Keratinocyte (primary cell): Measurements from ENCODE around the gene DOP1A. TPM values are rescaled to one million over a fixed set of nuclear protein-coding genes. Genes with fewer than 3 reads are reported as not detected.

Experiments used
- DNase-seq: peaks from one replicate; pipeline ENCODE4 v3.0.0-alpha.2; 2011; ENCODE audit warnings: low read depth, missing footprints, low spot score
- FAIRE-seq: peaks from 2 replicates; lab custom pipeline; 2011; peaks lifted over from hg19 to GRCh38; lab: Jason Lieb, UNC
- H2AFZ ChIP-seq: 2 replicates; pipeline ENCODE4 v1.6.0; 2012; ENCODE audit warnings: low read length, control low read depth, inconsistent platforms; ENCODE audit not compliant: control insufficient read depth
- H3K27ac ChIP-seq: 2 replicates; pipeline ENCODE4 v1.5.1; 2011; ENCODE audit warnings: low read length; ENCODE audit not compliant: control insufficient read depth, insufficient read depth
- H3K27me3 ChIP-seq: 3 replicates; pipeline ENCODE4 v1.6.0; 2011; ENCODE audit warnings: low read length; ENCODE audit not compliant: control insufficient read depth, insufficient read depth; ENCODE audit errors: extremely low read depth
- H3K36me3 ChIP-seq, 2 experiments: 2 replicates in 1 of 2; 3 replicates in 1 of 2; pipeline ENCODE4 v1.5.1; 2011; ENCODE audit warnings: low read length in 2 of 2, mild to moderate bottlenecking in 1 of 2; ENCODE audit not compliant: control insufficient read depth in 2 of 2, insufficient read depth in 2 of 2; ENCODE audit errors: extremely low read depth in 1 of 2
- H3K4me1 ChIP-seq: 3 replicates; pipeline ENCODE4 v1.5.1; 2011; ENCODE audit warnings: low read length; ENCODE audit not compliant: control insufficient read depth, insufficient read depth; ENCODE audit errors: extremely low read depth
- H3K4me2 ChIP-seq: 3 replicates; pipeline ENCODE4 v1.6.0; 2011; ENCODE audit warnings: low read depth, low read length; ENCODE audit not compliant: control insufficient read depth, insufficient read depth; ENCODE audit errors: extremely low read depth
- H3K4me3 ChIP-seq, 3 experiments: fragments of 200-600 bp in 1 of 3; sonication (generic) in 1 of 3; 2 replicates in 2 of 3; 3 replicates in 1 of 3; pipeline ENCODE4 v1.5.1; 2011 to 2016; ENCODE audit warnings: low read length in 3 of 3, mild to moderate bottlenecking in 3 of 3, control low read depth in 2 of 3, inconsistent platforms in 1 of 3, low read depth in 1 of 3, mixed read lengths in 1 of 3, mixed run types in 1 of 3, moderate library complexity in 1 of 3; ENCODE audit not compliant: control insufficient read depth in 2 of 3, insufficient read depth in 2 of 3; ENCODE audit errors: extremely low read depth in 1 of 3
- H3K79me2 ChIP-seq: 2 replicates; pipeline ENCODE4 v1.6.0; 2012; ENCODE audit warnings: low read length; ENCODE audit not compliant: control insufficient read depth, insufficient read depth
- H3K9ac ChIP-seq: 3 replicates; pipeline ENCODE4 v1.6.0; 2011; ENCODE audit warnings: low read length; ENCODE audit not compliant: control insufficient read depth, insufficient read depth; ENCODE audit errors: extremely low read depth
- H3K9me1 ChIP-seq: 3 replicates; pipeline ENCODE4 v1.6.0; 2011; ENCODE audit warnings: low read length; ENCODE audit not compliant: control insufficient read depth, insufficient read depth; ENCODE audit errors: extremely low read depth
- H3K9me3 ChIP-seq: 2 replicates; pipeline ENCODE4 v1.5.1; 2012; ENCODE audit warnings: low read depth, low read length; ENCODE audit not compliant: control insufficient read depth
- H4K20me1 ChIP-seq: 3 replicates; pipeline ENCODE4 v1.6.0; 2011; ENCODE audit warnings: low read length; ENCODE audit not compliant: control insufficient read depth, insufficient read depth; ENCODE audit errors: extremely low read depth
- EZH2 ChIP-seq: IDR thresholded peaks from one replicate; pipeline ENCODE4 v1.6.1; 2012; ENCODE audit warnings: inconsistent platforms, mild to moderate bottlenecking, low read length, moderate library complexity
- dilution Hi-C: fragments of 300-500 bp; cut with MboI; formaldehyde crosslinking; loops from one replicate; pipeline ENCODE4 v1.7.0; 2020; ENCODE audit warnings: low sequenced_read_pairs; ENCODE audit not compliant: extremely low pct_ligation_motif_present
- polyA plus RNA-seq, 5 experiments: library from polyadenylated mRNA; depleted of rRNA in 3 of 5; stranded (reverse) in 3 of 5; stranded (forward) in 1 of 5; unstranded in 1 of 5; fragments of >200 nt; gene quantifications; 1 replicate in 1 of 5; 2 replicates in 3 of 5; 3 replicates in 1 of 5; pipeline versions ENCODE4 v1.2.1 to v1.2.3, GENCODE V29; 2011 to 2012; ENCODE audit warnings: missing spikeins in 2 of 5, low read depth in 1 of 5, low replicate concordance in 1 of 5
- TF ChIP-seq, protein P1 (sequence below), 3 experiments: IDR thresholded peaks in 1 of 3; conservative IDR thresholded peaks in 1 of 3; optimal IDR thresholded peaks in 1 of 3; 2 replicates in 2 of 3; 3 replicates in 1 of 3; pipeline versions ENCODE3 to v1.5.1; 2011; ENCODE audit warnings: low read length in 3 of 3, mild to moderate bottlenecking in 3 of 3, moderate library complexity in 2 of 3, control low read depth in 1 of 3, inconsistent platforms in 1 of 3; ENCODE audit not compliant: insufficient read depth in 2 of 3; ENCODE audit errors: extremely low read depth in 1 of 3

Gene DOP1A
- polyA plus RNA-seq, 1 donor (not counting 4 experiments of a cell fraction or from before 2014, with no cell fraction given): 14.1 TPM

DNA sequence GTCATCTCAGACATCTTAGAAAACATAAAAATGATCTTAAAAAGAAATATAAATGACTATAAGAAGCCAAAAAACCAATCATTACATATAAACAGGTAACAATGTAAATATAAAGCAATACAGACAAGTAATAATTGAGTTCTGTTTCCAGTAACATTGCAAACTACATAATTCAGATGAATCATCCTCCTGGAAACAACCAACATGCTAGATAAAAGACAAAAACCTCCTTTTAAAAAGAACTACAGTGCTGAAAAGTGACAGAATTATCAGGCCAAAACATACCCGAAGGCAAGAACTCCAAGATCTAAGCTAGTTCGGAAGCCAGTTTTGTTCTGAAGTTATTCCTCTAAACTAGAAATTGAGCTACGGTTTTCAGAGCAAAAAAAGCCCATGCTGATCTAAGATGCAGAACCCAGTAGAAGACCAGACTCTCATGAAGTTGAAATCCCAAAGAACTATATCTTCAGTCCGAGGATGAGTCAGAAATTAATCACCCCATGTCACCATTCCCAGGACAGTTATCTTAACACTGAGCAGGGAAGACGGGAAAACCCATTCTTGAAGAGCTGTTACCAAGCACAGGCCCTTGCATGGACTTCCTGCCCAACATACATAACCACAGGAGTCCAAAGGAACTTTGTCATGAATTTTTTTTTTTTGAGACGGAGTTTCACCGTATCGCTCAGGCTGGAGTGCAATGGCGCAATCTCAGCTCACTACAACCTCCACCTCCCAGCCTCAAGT, 115.8 kb downstream of the DOP1A start:
- no peaks in the 10 kb centered on the region for H3K9me3 ChIP-seq
- H3K9ac ChIP-seq: no peak overlapping the region
- DNase-seq (no peak), FAIRE-seq (peak; percentile 79)
- no peak overlapping the region for H3K4me2 ChIP-seq
- H3K36me3 ChIP-seq: peaks cover 6 to 27% of the 10 kb centered on the region in 2 experiments
- dilution Hi-C loops: no loop called here
- H3K79me2 ChIP-seq: no peaks in the 10 kb centered on the region
- no peak overlapping the region for H2AFZ ChIP-seq
- TF ChIP-seq, protein P1, sequence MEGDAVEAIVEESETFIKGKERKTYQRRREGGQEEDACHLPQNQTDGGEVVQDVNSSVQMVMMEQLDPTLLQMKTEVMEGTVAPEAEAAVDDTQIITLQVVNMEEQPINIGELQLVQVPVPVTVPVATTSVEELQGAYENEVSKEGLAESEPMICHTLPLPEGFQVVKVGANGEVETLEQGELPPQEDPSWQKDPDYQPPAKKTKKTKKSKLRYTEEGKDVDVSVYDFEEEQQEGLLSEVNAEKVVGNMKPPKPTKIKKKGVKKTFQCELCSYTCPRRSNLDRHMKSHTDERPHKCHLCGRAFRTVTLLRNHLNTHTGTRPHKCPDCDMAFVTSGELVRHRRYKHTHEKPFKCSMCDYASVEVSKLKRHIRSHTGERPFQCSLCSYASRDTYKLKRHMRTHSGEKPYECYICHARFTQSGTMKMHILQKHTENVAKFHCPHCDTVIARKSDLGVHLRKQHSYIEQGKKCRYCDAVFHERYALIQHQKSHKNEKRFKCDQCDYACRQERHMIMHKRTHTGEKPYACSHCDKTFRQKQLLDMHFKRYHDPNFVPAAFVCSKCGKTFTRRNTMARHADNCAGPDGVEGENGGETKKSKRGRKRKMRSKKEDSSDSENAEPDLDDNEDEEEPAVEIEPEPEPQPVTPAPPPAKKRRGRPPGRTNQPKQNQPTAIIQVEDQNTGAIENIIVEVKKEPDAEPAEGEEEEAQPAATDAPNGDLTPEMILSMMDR (optimal IDR thresholded peaks at IDR 0.05 in 1 of 3, IDR thresholded peaks at IDR 0.05 in 1 of 3, conservative IDR thresholded peaks at IDR 0.05 in 1 of 3; ENCODE audit: extremely low read depth in 1 of 3, insufficient read depth in 2 of 3, low read length in 3 of 3): no peak
- TF ChIP-seq EZH2: no peak
- H3K27me3 ChIP-seq: no peaks in the 10 kb centered on the region
- H3K27ac ChIP-seq: peak overlapping the region; percentile 30
- peaks cover 2% of the 10 kb centered on the region for H3K9me1 ChIP-seq
- H3K4me3 ChIP-seq: no peak overlapping the region
- H4K20me1 ChIP-seq: no peaks in the 10 kb centered on the region
- H3K4me1 ChIP-seq: peaks cover 7% of the 10 kb centered on the region

DNA sequence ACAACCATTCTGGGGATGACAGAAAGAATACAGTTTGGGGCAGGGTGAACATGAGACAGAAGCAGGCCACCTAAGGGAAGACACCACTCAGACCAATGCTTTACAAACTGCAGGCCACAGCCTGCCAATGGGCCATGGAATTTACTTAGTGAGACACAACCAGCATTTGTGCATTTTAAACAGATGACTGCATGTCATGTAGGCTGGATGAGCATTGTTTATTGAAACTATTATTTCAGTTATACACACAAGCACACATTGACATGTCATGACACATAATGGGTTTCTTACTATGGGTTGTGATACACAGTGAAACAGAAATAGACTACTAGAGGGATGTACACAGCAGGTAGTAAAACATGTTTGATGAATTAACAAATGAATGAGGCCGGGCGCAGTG, 117.6 kb downstream of the DOP1A start:
- H3K9ac ChIP-seq: no peak overlapping the region
- no peaks in the 10 kb centered on the region for H4K20me1 ChIP-seq
- no peak overlapping the region for H2AFZ ChIP-seq
- no peak overlapping the region for H3K4me2 ChIP-seq
- H3K36me3 ChIP-seq: peaks cover 4 to 39% of the 10 kb centered on the region in 2 experiments
- peaks cover 2% of the 10 kb centered on the region for H3K9me1 ChIP-seq
- peaks cover 3% of the 10 kb centered on the region for H3K79me2 ChIP-seq
- dilution Hi-C loops: no loop called here
- H3K27me3 ChIP-seq: no peaks in the 10 kb centered on the region
- FAIRE-seq (peak; percentile 9), DNase-seq (no peak)
- H3K9me3 ChIP-seq: no peaks in the 10 kb centered on the region
- H3K4me1 ChIP-seq: peaks cover 7% of the 10 kb centered on the region
- no peak overlapping the region for H3K4me3 ChIP-seq
- no peak overlapping the region for H3K27ac ChIP-seq
- no peak for TF ChIP-seq EZH2
- TF ChIP-seq, protein P1 (optimal IDR thresholded peaks at IDR 0.05 in 1 of 3, IDR thresholded peaks at IDR 0.05 in 1 of 3, conservative IDR thresholded peaks at IDR 0.05 in 1 of 3; ENCODE audit: extremely low read depth in 1 of 3, insufficient read depth in 2 of 3, low read length in 3 of 3): no peak
